Measurements from ENCODE around the gene WNK2.

Gene WNK2

GRCh38 chr9:93217706-93218105 lies 33.8 kb downstream of the WNK2 start:
- TF ChIP-seq CTCF (IDR thresholded peaks at IDR 0.05; ENCODE audit: low read depth, low read length) (no peak), EZH2phosphoT487 (IDR thresholded peaks at IDR 0.05; ENCODE audit: low read depth) (no peak)
- no peaks in the 10 kb centered on the region for H3K4me1 ChIP-seq (ENCODE audit: low read length)
- no peak overlapping the region for H2AFZ ChIP-seq (ENCODE audit: low read depth, low read length)
- H4K20me1 ChIP-seq (ENCODE audit: insufficient read depth, low read length), result no peaks in the 10 kb centered on the region
- no peaks in the 10 kb centered on the region for H3K36me3 ChIP-seq (replicated peaks; ENCODE audit: low read depth, low read length)
- H3K27ac ChIP-seq (ENCODE audit: low read length), result no peak overlapping the region
- no peaks in the 10 kb centered on the region for H3K79me2 ChIP-seq (ENCODE audit: low read length)
- H3K4me2 ChIP-seq (ENCODE audit: low read length), result no peak overlapping the region
- no peak overlapping the region for H3K9ac ChIP-seq (ENCODE audit: low read length)
- no peaks in the 10 kb centered on the region for H3K27me3 ChIP-seq (ENCODE audit: low read depth, low read length)
- H3K4me3 ChIP-seq (ENCODE audit: low read length), result no peak overlapping the region
- no peaks in the 10 kb centered on the region for H3K9me3 ChIP-seq (ENCODE audit: insufficient read depth, low read length)

- Histone ChIP-seq H3K9me3 (ENCODE audit: insufficient read depth, low read length) (no peaks in the 10 kb centered on the region), H3K9ac (ENCODE audit: low read length) (no peak overlapping the region), H2AFZ (ENCODE audit: low read depth, low read length) (no peak overlapping the region), H3K4me2 (ENCODE audit: low read length) (no peak overlapping the region), H3K27ac (ENCODE audit: low read length) (no peak overlapping the region), H3K4me3 (ENCODE audit: low read length) (no peak overlapping the region), H3K27me3 (ENCODE audit: low read depth, low read length) (no peaks in the 10 kb centered on the region), H3K36me3 (replicated peaks; ENCODE audit: low read depth, low read length) (no peaks in the 10 kb centered on the region), H4K20me1 (ENCODE audit: insufficient read depth, low read length) (no peaks in the 10 kb centered on the region), H3K79me2 (ENCODE audit: low read length) (no peaks in the 10 kb centered on the region), H3K4me1 (ENCODE audit: low read length) (no peaks in the 10 kb centered on the region)
- TF ChIP-seq EZH2phosphoT487 (IDR thresholded peaks at IDR 0.05; ENCODE audit: low read depth) (no peak), CTCF (IDR thresholded peaks at IDR 0.05; ENCODE audit: low read depth, low read length) (no peak)
Measured at GRCh38 chr9:93218161-93218560, 34.2 kb downstream of the WNK2 start.

- H3K4me1 ChIP-seq (ENCODE audit: low read length), result no peaks in the 10 kb centered on the region
- H3K9ac ChIP-seq (ENCODE audit: low read length), result no peak overlapping the region
- no peaks in the 10 kb centered on the region for H3K36me3 ChIP-seq (replicated peaks; ENCODE audit: low read depth, low read length)
- no peak overlapping the region for H3K27ac ChIP-seq (ENCODE audit: low read length)
- H4K20me1 ChIP-seq (ENCODE audit: insufficient read depth, low read length), result no peaks in the 10 kb centered on the region
- H3K4me2 ChIP-seq (ENCODE audit: low read length), result no peak overlapping the region
- no peaks in the 10 kb centered on the region for H3K79me2 ChIP-seq (ENCODE audit: low read length)
- H3K27me3 ChIP-seq (ENCODE audit: low read depth, low read length), result no peaks in the 10 kb centered on the region
- no peak overlapping the region for H2AFZ ChIP-seq (ENCODE audit: low read depth, low read length)
- no peaks in the 10 kb centered on the region for H3K9me3 ChIP-seq (ENCODE audit: insufficient read depth, low read length)
- TF ChIP-seq EZH2phosphoT487 (IDR thresholded peaks at IDR 0.05; ENCODE audit: low read depth) (no peak), CTCF (IDR thresholded peaks at IDR 0.05; ENCODE audit: low read depth, low read length) (no peak)
- no peak overlapping the region for H3K4me3 ChIP-seq (ENCODE audit: low read length)
Measured at GRCh38 chr9:93218671-93219420, 34.9 kb downstream of the WNK2 start.

- Histone ChIP-seq H3K27me3 (ENCODE audit: low read depth, low read length) (no peaks in the 10 kb centered on the region), H3K9me3 (ENCODE audit: insufficient read depth, low read length) (no peaks in the 10 kb centered on the region), H3K27ac (ENCODE audit: low read length) (no peak overlapping the region), H3K36me3 (replicated peaks; ENCODE audit: low read depth, low read length) (no peaks in the 10 kb centered on the region), H3K4me2 (ENCODE audit: low read length) (no peak overlapping the region), H3K4me3 (ENCODE audit: low read length) (no peak overlapping the region), H3K79me2 (ENCODE audit: low read length) (no peaks in the 10 kb centered on the region), H3K9ac (ENCODE audit: low read length) (no peak overlapping the region), H2AFZ (ENCODE audit: low read depth, low read length) (no peak overlapping the region), H4K20me1 (ENCODE audit: insufficient read depth, low read length) (no peaks in the 10 kb centered on the region), H3K4me1 (ENCODE audit: low read length) (peaks cover 2% of the 10 kb centered on the region)
- TF ChIP-seq EZH2phosphoT487 (IDR thresholded peaks at IDR 0.05; ENCODE audit: low read depth) (no peak), CTCF (IDR thresholded peaks at IDR 0.05; ENCODE audit: low read depth, low read length) (no peak)
Measured at GRCh38 chr9:93219692-93220091, 35.8 kb downstream of the WNK2 start.

Measured in OCI-LY3 (cell line).